Lung (tissue), 12 donors: ENCODE results near the gene NAT14. TPM values are rescaled to one million over a fixed set of nuclear protein-coding genes. Genes with fewer than 3 reads are reported as not detected.

Experiments
- ATAC-seq: fragments of 200-7000 bp; cut with Tn5 transposase; one replicate; pipeline ENCODE4 v1.9.1; 2020; ENCODE audit warnings: moderate number of reproducible peaks; ENCODE audit not compliant: insufficient read depth, low FRiP score
- DNase-seq, 3 donors: peaks; one replicate each; pipeline ENCODE4 v3.0.0-alpha.2; 2013 to 2017
- H3K27ac ChIP-seq, 2 donors: one replicate each; pipeline ENCODE4 v1.5.1; 2013; ENCODE audit warnings: mild to moderate bottlenecking in 2 of 2, moderate library complexity in 2 of 2, control low read depth in 1 of 2, inconsistent platforms in 1 of 2, low read depth in 1 of 2, low read length in 1 of 2
- H3K27me3 ChIP-seq, 3 donors: one replicate each; pipeline ENCODE4 v1.5.1; 2013; ENCODE audit warnings: low read length in 2 of 3; ENCODE audit not compliant: control insufficient read depth in 3 of 3, insufficient read depth in 3 of 3
- H3K36me3 ChIP-seq, 4 donors: one replicate each; pipeline ENCODE4 v1.5.1; 2013; ENCODE audit warnings: low read length in 4 of 4, mild to moderate bottlenecking in 1 of 4, moderate library complexity in 1 of 4; ENCODE audit not compliant: control insufficient read depth in 4 of 4, insufficient read depth in 4 of 4
- H3K4me1 ChIP-seq, 5 donors: one replicate each; pipeline ENCODE4 v1.5.1; 2013; ENCODE audit warnings: low read length in 5 of 5, mild to moderate bottlenecking in 2 of 5, moderate library complexity in 1 of 5; ENCODE audit not compliant: control insufficient read depth in 5 of 5, insufficient read depth in 5 of 5
- H3K4me3 ChIP-seq: one replicate; pipeline ENCODE4 v1.5.1; 2013; ENCODE audit warnings: mild to moderate bottlenecking, control low read depth, moderate library complexity
- H3K9ac ChIP-seq, 2 donors: one replicate each; pipeline ENCODE4 v1.5.1; 2013; ENCODE audit warnings: low read length in 2 of 2, control low read depth in 1 of 2; ENCODE audit not compliant: insufficient read depth in 1 of 2
- H3K9me3 ChIP-seq, 4 donors: one replicate each; pipeline ENCODE4 v1.5.1; 2013; ENCODE audit warnings: low read length in 3 of 4, mild to moderate bottlenecking in 1 of 4, moderate library complexity in 1 of 4; ENCODE audit not compliant: control insufficient read depth in 4 of 4, insufficient read depth in 3 of 4
- WGBS, 2 donors: extraction: QIAGEN DNeasy Blood & Tissue Kit; methylation state at CpG; one replicate each; pipeline ENCODE4 v1.1.7; 2013; 5-methylcytosine and 5-hydroxymethylcytosine counted together
- polyA plus RNA-seq, 2 donors: library from polyadenylated mRNA; stranded (reverse); fragments of 200-250 nt; gene quantifications; one replicate each; pipeline ENCODE4 v1.2.1, GENCODE V29; 2013
- total RNA-seq, 2 donors: library from RNA; depleted of rRNA in 1 of 2; stranded (reverse); fragments of >200 nt in 1 of 2; gene quantifications; one replicate each; pipeline ENCODE4 v1.2.1, GENCODE V29; 2014 to 2021
- TF ChIP-seq, protein P1 (sequence below): IDR thresholded peaks from 2 replicates; pipeline ENCODE4 v1.5.1; 2012; ENCODE audit warnings: mild to moderate bottlenecking; ENCODE audit errors: control extremely low read depth, extremely low read depth
- donor health status: control.
- donor health status: control.
- donor health status: Bipolar disorder and iron deficiency.
- donor health status: healthy.
- donor health status: DM: yes; HTN: yes; CAD: no.

NAT14 gene
- total and polyA plus RNA-seq, 4 donors: 17.7 to 46.2 (median 33.2) TPM

DNA sequence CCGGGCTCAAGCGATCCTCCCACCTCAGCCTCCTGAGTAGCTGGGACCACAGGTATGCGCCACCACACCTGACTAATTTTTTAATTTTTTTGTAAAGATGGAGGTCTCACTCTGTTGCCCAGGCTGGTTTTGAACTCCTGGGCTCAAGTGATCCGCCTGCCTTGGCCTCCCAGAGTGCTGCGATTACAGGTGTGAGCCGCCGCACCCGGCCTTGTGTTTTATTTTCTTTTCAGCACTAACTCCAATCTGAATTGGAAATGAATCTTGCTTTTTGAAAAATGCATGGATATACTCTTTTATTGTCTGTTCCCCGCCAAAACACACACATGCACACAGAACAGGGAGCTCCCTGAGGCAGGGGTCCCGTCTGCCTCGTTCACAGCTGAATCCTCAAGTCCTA, 22.3 kb upstream of the NAT14 start:
- DNase-seq: no peak

DNA sequence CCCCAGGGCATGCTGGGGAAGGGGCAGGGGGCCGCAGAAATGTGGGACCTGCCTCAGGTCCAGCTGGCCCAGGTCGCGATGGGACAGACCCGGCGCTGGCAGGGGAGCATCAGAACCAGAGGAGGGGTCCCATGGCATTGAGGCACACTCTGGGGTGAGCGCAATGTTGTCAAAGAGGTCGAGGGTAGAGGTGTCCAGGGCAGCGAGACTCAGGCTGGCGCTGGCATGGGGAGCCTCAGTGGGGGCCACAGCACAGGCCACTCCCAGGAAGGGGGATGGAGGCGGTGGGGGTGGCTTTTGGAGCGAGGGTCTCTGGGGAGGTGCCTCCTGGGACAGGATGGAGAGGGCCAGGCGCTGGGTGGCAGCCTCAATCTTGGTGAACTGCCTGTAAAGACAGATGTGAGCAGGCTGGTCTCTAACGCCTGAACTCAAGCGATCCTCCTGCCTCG, 21.4 kb upstream of the NAT14 start:
- WGBS, 2 donors: 72 to 73% methylated on average over 15 of the region's 15 CpGs
- peaks cover 0 to 30% (median 2%) of the 10 kb centered on the region in 5 donors for H3K4me1 ChIP-seq
- ATAC-seq (no peak), DNase-seq (no peak)
- H3K36me3 ChIP-seq: no peaks in the 10 kb centered on the region
- TF ChIP-seq, protein P1, sequence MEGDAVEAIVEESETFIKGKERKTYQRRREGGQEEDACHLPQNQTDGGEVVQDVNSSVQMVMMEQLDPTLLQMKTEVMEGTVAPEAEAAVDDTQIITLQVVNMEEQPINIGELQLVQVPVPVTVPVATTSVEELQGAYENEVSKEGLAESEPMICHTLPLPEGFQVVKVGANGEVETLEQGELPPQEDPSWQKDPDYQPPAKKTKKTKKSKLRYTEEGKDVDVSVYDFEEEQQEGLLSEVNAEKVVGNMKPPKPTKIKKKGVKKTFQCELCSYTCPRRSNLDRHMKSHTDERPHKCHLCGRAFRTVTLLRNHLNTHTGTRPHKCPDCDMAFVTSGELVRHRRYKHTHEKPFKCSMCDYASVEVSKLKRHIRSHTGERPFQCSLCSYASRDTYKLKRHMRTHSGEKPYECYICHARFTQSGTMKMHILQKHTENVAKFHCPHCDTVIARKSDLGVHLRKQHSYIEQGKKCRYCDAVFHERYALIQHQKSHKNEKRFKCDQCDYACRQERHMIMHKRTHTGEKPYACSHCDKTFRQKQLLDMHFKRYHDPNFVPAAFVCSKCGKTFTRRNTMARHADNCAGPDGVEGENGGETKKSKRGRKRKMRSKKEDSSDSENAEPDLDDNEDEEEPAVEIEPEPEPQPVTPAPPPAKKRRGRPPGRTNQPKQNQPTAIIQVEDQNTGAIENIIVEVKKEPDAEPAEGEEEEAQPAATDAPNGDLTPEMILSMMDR: no peak
- no peak overlapping the region for H3K4me3 ChIP-seq
- H3K9ac ChIP-seq: no peak overlapping the region
- no peak overlapping the region for H3K27ac ChIP-seq
- H3K9me3 ChIP-seq: no peaks in the 10 kb centered on the region
- H3K27me3 ChIP-seq: no peaks in the 10 kb centered on the region

More for the DNA sequence above, 22.3 kb upstream of the NAT14 start:
- Histone ChIP-seq H3K9ac (no peak overlapping the region), H3K9me3 (no peaks in the 10 kb centered on the region), H3K36me3 (no peaks in the 10 kb centered on the region), H3K27ac (no peak overlapping the region), H3K27me3 (no peaks in the 10 kb centered on the region), H3K4me1 (peaks cover 0 to 30% (median 2%) of the 10 kb centered on the region in 5 donors), H3K4me3 (no peak overlapping the region)
- 86 to 91% methylated on average over 11 of the region's 11 CpGs for WGBS, 2 donors
- TF ChIP-seq, protein P1: no peak
- no peak for ATAC-seq

GRCh38 chr19:55464039-55464661, 20.8 kb upstream of the NAT14 start:
- ATAC-seq (no peak), DNase-seq (no peak)
- WGBS, 2 donors: 70 to 74% methylated on average over 23 of the region's 23 CpGs
- no peak overlapping the region for H3K27ac ChIP-seq
- no peak overlapping the region for H3K9ac ChIP-seq
- H3K27me3 ChIP-seq: no peaks in the 10 kb centered on the region
- H3K4me3 ChIP-seq: no peak overlapping the region
- TF ChIP-seq, protein P1: no peak
- no peaks in the 10 kb centered on the region for H3K9me3 ChIP-seq
- no peaks in the 10 kb centered on the region for H3K36me3 ChIP-seq
- peaks cover 0 to 27% (median 2%) of the 10 kb centered on the region in 5 donors for H3K4me1 ChIP-seq

DNA sequence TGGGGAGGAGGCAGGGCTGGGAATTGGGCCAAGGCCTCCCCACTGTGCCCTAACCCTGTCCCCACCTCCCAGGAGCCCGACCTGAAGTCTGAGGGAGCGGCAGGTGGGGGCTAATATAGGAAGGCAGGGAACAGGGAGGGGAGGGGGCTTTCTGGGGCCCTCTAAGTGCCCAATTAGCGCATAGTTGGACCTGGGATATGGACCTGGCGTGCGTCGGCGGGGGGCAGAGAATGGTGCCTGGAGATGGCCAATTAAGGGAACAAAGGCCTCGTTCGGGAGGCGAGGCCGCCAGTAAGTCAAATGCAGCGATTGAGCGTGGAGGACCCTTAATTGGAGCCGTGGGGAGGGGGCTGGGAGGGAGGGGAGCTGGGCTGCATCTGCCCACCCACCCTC, 20.3 kb upstream of the NAT14 start, which contains the start of gene C19orf85:
C19orf85 (minus strand) TSS at position 90 of the 393 bp plus-strand sequence. CDS start 197 bp downstream, outside the sequence.
- Histone ChIP-seq H3K9ac (no peak within 1 kb of the TSS), H3K36me3 (no peaks in the 10 kb centered on the region), H3K4me3 (no peak within 1 kb of the TSS), H3K27me3 (no peaks in the 10 kb centered on the region), H3K9me3 (no peaks in the 10 kb centered on the region), H3K27ac (no peak within 1 kb of the TSS), H3K4me1 (peaks cover 0 to 22% (median 1%) of the 10 kb centered on the region in 5 donors)
- DNase-seq (no peak), ATAC-seq (no peak)
- TF ChIP-seq, protein P1: no peak
- WGBS, 2 donors: 60 to 75% methylated on average over 12 to 14 of the region's 14 CpGs
